Endothelial cell of umbilical vein (primary cell): Measurements from ENCODE around the gene ATP4A. TPM values are rescaled to one million over a fixed set of nuclear protein-coding genes. Genes with fewer than 3 reads are reported as not detected.

Experiments
- BruUV-seq: library from RNA; stranded (reverse); fragments of 400-500 nt; replicated peaks from 2 replicates; lab custom pipeline; 2021; lab: Mats Ljungman, UMichigan
- CTCF ChIA-PET: fragments of 300-600, 350-600 bp; sonication (Branson Sonifier 250); formaldehyde crosslinking; loops from one replicate; lab custom pipeline; 2021; ENCODE audit warnings: antibody characterized with exemption, inconsistent platforms; lab: Charles Lee
- POLR2A ChIA-PET: fragments of 300-600, 350-600 bp; sonication (Branson Sonifier 250); formaldehyde crosslinking; loops from one replicate; lab custom pipeline; 2021; ENCODE audit warnings: antibody characterized with exemption, inconsistent platforms; lab: Charles Lee
- DNase-seq: peaks from one replicate; pipeline ENCODE4 v3.0.0-alpha.2; 2011; ENCODE audit warnings: low read depth, low spot score
- FAIRE-seq: peaks from 2 replicates; lab custom pipeline; 2011; peaks lifted over from hg19 to GRCh38; lab: Jason Lieb, UNC
- H2AFZ ChIP-seq: 2 replicates; pipeline ENCODE4 v1.6.0; 2012; ENCODE audit warnings: low read depth, low read length, control low read depth, inconsistent platforms
- H3K27ac ChIP-seq: 2 replicates; pipeline ENCODE4 v1.5.1; 2011; ENCODE audit warnings: low read depth, mild to moderate bottlenecking, control low read depth, low read length, moderate library complexity; ENCODE audit not compliant: insufficient read depth
- H3K27me3 ChIP-seq, 2 experiments: 2 replicates each; pipeline versions ENCODE4 v1.6.0 to v1.6.1; 2011; ENCODE audit warnings: low read length in 2 of 2, mixed read lengths in 1 of 2; ENCODE audit not compliant: control insufficient read depth in 2 of 2, insufficient read depth in 2 of 2
- H3K36me3 ChIP-seq, 2 experiments: 2 replicates in 1 of 2; 3 replicates in 1 of 2; pipeline ENCODE4 v1.5.1; 2011; ENCODE audit warnings: low read length in 2 of 2, mild to moderate bottlenecking in 1 of 2, moderate library complexity in 1 of 2; ENCODE audit not compliant: control insufficient read depth in 2 of 2, insufficient read depth in 2 of 2; ENCODE audit errors: extremely low read depth in 1 of 2
- H3K4me1 ChIP-seq: 3 replicates; pipeline ENCODE4 v1.5.1; 2011; ENCODE audit warnings: mild to moderate bottlenecking, low read length; ENCODE audit not compliant: control insufficient read depth, insufficient read depth; ENCODE audit errors: extremely low read depth
- H3K4me2 ChIP-seq: 2 replicates; pipeline ENCODE4 v1.6.1; 2011; ENCODE audit warnings: low read length, control low read depth, mixed read lengths; ENCODE audit not compliant: insufficient read depth
- H3K4me3 ChIP-seq, 3 experiments: fragments of 200-600 bp in 1 of 3; sonication (generic), shearing (Covaris generic) in 1 of 3; replicated peaks in 1 of 3; 2 replicates each; pipeline ENCODE4 v1.5.1; 2011 to 2016; ENCODE audit warnings: control low read depth in 3 of 3, low read length in 3 of 3, mild to moderate bottlenecking in 2 of 3, inconsistent platforms in 1 of 3, low read depth in 1 of 3, moderate library complexity in 1 of 3; ENCODE audit not compliant: insufficient read depth in 1 of 3
- H3K79me2 ChIP-seq: 2 replicates; pipeline ENCODE4 v1.6.0; 2012; ENCODE audit warnings: low read length, inconsistent platforms; ENCODE audit not compliant: control insufficient read depth, insufficient read depth
- H3K9ac ChIP-seq: replicated peaks from 2 replicates; pipeline ENCODE3; 2011; ENCODE audit warnings: low read length, control low read depth; ENCODE audit not compliant: insufficient read depth; ENCODE audit errors: extremely low read depth
- H3K9me1 ChIP-seq: replicated peaks from 3 replicates; pipeline ENCODE4 v1.6.0; 2011; ENCODE audit warnings: mild to moderate bottlenecking, low read length; ENCODE audit not compliant: control insufficient read depth, insufficient read depth; ENCODE audit errors: extremely low read depth
- H3K9me3 ChIP-seq: replicated peaks from 2 replicates; pipeline ENCODE4 v1.5.1; 2012; ENCODE audit warnings: low read length, inconsistent platforms; ENCODE audit not compliant: control insufficient read depth, insufficient read depth
- H4K20me1 ChIP-seq: replicated peaks from 2 replicates; pipeline ENCODE3; 2011; ENCODE audit warnings: mild to moderate bottlenecking, low read length; ENCODE audit not compliant: control insufficient read depth, insufficient read depth; ENCODE audit errors: extremely low read depth
- CTCF ChIP-seq, 2 donors: IDR thresholded peaks; 1 replicate in 1 of 2; 2 replicates in 1 of 2; pipeline ENCODE4 v1.5.1; 2011; ENCODE audit warnings: low read length in 2 of 2, mild to moderate bottlenecking in 2 of 2, moderate library complexity in 2 of 2, control low read depth in 1 of 2, inconsistent platforms in 1 of 2, low read depth in 1 of 2; ENCODE audit not compliant: insufficient read depth in 1 of 2; ENCODE audit errors: extremely low read depth in 1 of 2
- EZH2 ChIP-seq: IDR thresholded peaks from 2 replicates; pipeline ENCODE4 v1.6.1; 2012; ENCODE audit warnings: borderline replicate concordance, low read depth, mild to moderate bottlenecking, moderate library complexity, low read length, inconsistent platforms; ENCODE audit not compliant: severe bottlenecking
- FOS ChIP-seq: IDR thresholded peaks from 2 replicates; pipeline ENCODE4 v1.6.1; 2011; ENCODE audit warnings: mild to moderate bottlenecking, low read length, moderate library complexity, borderline replicate concordance; ENCODE audit not compliant: insufficient read depth
- GATA2 ChIP-seq: IDR thresholded peaks from 2 replicates; pipeline ENCODE4 v1.7.0; 2011; ENCODE audit warnings: low read depth, mild to moderate bottlenecking, moderate library complexity, mixed read lengths, low read length; ENCODE audit not compliant: insufficient read length, insufficient read depth
- JUN ChIP-seq: IDR thresholded peaks from 2 replicates; pipeline ENCODE4 v1.6.1; 2011; ENCODE audit warnings: borderline replicate concordance, low read depth; ENCODE audit not compliant: insufficient read length, insufficient read depth
- MAX ChIP-seq: IDR thresholded peaks from 2 replicates; pipeline ENCODE4 v1.6.1; 2011; ENCODE audit not compliant: insufficient read depth, insufficient read length
- MYC ChIP-seq: IDR thresholded peaks from one replicate; pipeline ENCODE4 v1.6.1; 2011; ENCODE audit warnings: mild to moderate bottlenecking, low read depth, low read length
- POLR2A ChIP-seq: IDR thresholded peaks from 2 replicates; pipeline ENCODE4 v1.6.1; 2012; ENCODE audit warnings: low read depth, mild to moderate bottlenecking, control low read depth, low read length
- POLR2AphosphoS5 ChIP-seq: IDR thresholded peaks from 2 replicates; pipeline ENCODE4 v1.6.1; 2012; ENCODE audit warnings: low read depth, mild to moderate bottlenecking, control low read depth, low read length, moderate library complexity; ENCODE audit not compliant: insufficient read depth
- dilution Hi-C: fragments of 300-500 bp; cut with MboI; formaldehyde crosslinking; loops from one replicate; pipeline ENCODE4 v1.15.0; 2019; ENCODE audit warnings: low sequenced_read_pairs; ENCODE audit not compliant: extremely low pct_ligation_motif_present
- intact Hi-C: fragments of 100-400 bp; cut with micrococcal nuclease; formaldehyde crosslinking; loops from one replicate; pipeline ENCODE4 v1.10.0; 2022
- polyA plus RNA-seq, 4 experiments: library from polyadenylated mRNA; depleted of rRNA in 3 of 4; stranded (reverse) in 3 of 4; unstranded in 1 of 4; fragments of >200 nt; gene quantifications; 2 replicates each; pipeline versions ENCODE4 v1.2.1 to v1.2.3, GENCODE V29; 2011 to 2012; ENCODE audit warnings: missing spikeins in 1 of 4
- total RNA-seq: library from RNA; stranded (reverse); gene quantifications from 2 replicates; pipeline ENCODE4 v1.2.3, GENCODE V29; 2021

Gene ATP4A
- total and polyA plus RNA-seq, 2 donors (not counting 3 experiments of a cell fraction or from before 2014, with no cell fraction given): not detected

DNA sequence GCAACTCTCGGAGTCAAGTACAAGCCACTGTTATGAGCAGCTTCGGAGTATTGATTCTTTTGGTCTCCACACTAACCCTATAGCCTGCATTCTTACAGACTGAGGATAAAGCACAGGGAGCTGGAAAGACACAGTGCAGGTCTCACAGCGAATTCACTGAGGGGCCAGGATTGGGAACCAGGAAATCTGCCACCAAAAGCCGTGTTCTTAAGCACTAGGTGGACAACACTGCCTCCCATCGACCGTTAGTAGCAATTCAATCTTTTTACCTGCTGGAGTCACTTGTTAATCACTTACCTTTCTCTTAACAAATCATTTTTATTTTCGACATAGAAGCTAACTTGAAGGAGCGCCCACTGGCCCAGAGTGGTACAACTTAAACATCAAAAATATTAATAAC lies 28.8 kb upstream of the ATP4A start:
- H3K9ac ChIP-seq: no peak overlapping the region
- no peaks in the 10 kb centered on the region for H3K36me3 ChIP-seq
- ChIA-PET CTCF (interaction anchor here (1.1 to 2.1 kb wide), 5 partner anchors 13 to 239 kb away, joined by 3 to 9 read pairs (median 5); no protein-coding TSS in a partner anchor), POLR2A (no interaction called here)
- H4K20me1 ChIP-seq: no peaks in the 10 kb centered on the region
- dilution Hi-C loops: no loop called here
- peak; percentile 25 for DNase-seq
- no peaks in the 10 kb centered on the region for H3K4me1 ChIP-seq
- BruUV-seq: no TSS peak
- intact Hi-C loops: loop anchor here (1.0 kb wide), 1 partner anchor 82 kb away; no protein-coding TSS in a partner anchor
- TF ChIP-seq CTCF (IDR thresholded peaks at IDR 0.05; ENCODE audit: extremely low read depth in 1 of 2, insufficient read depth in 1 of 2, low read depth in 1 of 2, low read length in 2 of 2): peak; percentile 31 to 33
- TF ChIP-seq JUN: no peak
- no peaks in the 10 kb centered on the region for H3K79me2 ChIP-seq
- peak; percentile 40 for FAIRE-seq
- H3K9me3 ChIP-seq: no peaks in the 10 kb centered on the region
- no peak overlapping the region for H3K4me3 ChIP-seq
- H3K27ac ChIP-seq: no peak overlapping the region
- H3K27me3 ChIP-seq: no peaks in the 10 kb centered on the region
- peak overlapping the region; percentile 20 for H2AFZ ChIP-seq
- H3K9me1 ChIP-seq: no peaks in the 10 kb centered on the region
- H3K4me2 ChIP-seq: no peak overlapping the region

GRCh38 chr19:35590875-35591274 lies 27.4 kb upstream of the ATP4A start:
- DNase-seq (no peak), FAIRE-seq (no peak)
- no TSS peak for BruUV-seq
- Histone ChIP-seq H3K36me3 (no peaks in the 10 kb centered on the region), H3K4me1 (no peaks in the 10 kb centered on the region), H3K27ac (no peak overlapping the region), H4K20me1 (no peaks in the 10 kb centered on the region), H3K4me2 (no peak overlapping the region), H3K27me3 (no peaks in the 10 kb centered on the region), H3K9me1 (no peaks in the 10 kb centered on the region), H3K79me2 (no peaks in the 10 kb centered on the region), H3K9ac (no peak overlapping the region), H3K4me3 (no peak overlapping the region), H3K9me3 (no peaks in the 10 kb centered on the region), H2AFZ (no peak overlapping the region)
- intact Hi-C loops (no loop called here), dilution Hi-C loops (no loop called here)
- CTCF ChIA-PET: no interaction called here
- POLR2A ChIA-PET: no interaction called here
- TF ChIP-seq GATA2: no peak
- no peak for TF ChIP-seq POLR2AphosphoS5
- no peak for TF ChIP-seq FOS
- no peak for TF ChIP-seq EZH2
- TF ChIP-seq MAX: no peak
- no peak for TF ChIP-seq POLR2A
- TF ChIP-seq CTCF (IDR thresholded peaks at IDR 0.05; ENCODE audit: extremely low read depth in 1 of 2, insufficient read depth in 1 of 2, low read depth in 1 of 2, low read length in 2 of 2): no peak
- no peak for TF ChIP-seq MYC
- TF ChIP-seq JUN: no peak
